Neuron (in vitro differentiated cells): ENCODE measurements around the gene APOC4.
"Not testable (repeated sequence)": the region's sequence is repeated elsewhere in the genome, so short reads cannot be mapped to it uniquely, and the experiment has no call there.

Source experiments
- H2AFZ ChIP-seq: one replicate; pipeline ENCODE4 v1.6.1; 2013; ENCODE audit warnings: low read depth, mild to moderate bottlenecking, inconsistent platforms, low read length, moderate library complexity
- H3K27me3 ChIP-seq: one replicate; pipeline ENCODE4 v1.6.1; 2013; ENCODE audit warnings: low read length; ENCODE audit not compliant: insufficient read depth
- H3K36me3 ChIP-seq: one replicate; pipeline ENCODE4 v1.6.1; 2013; ENCODE audit warnings: low read length; ENCODE audit not compliant: insufficient read depth
- H3K4me1 ChIP-seq: one replicate; pipeline ENCODE4 v1.6.1; 2013; ENCODE audit warnings: low read length; ENCODE audit not compliant: insufficient read depth
- H3K4me3 ChIP-seq: 2 replicates; pipeline ENCODE4 v1.5.1; 2013; ENCODE audit warnings: mild to moderate bottlenecking, low read length, moderate library complexity
- H3K9me3 ChIP-seq: one replicate; pipeline ENCODE4 v1.6.1; 2013; ENCODE audit warnings: low read length

The APOC4 gene

GRCh38 chr19:44958090-44958489 lies 16.1 kb downstream of the APOC4 start:
- peaks cover 23% of the 10 kb centered on the region for H3K36me3 ChIP-seq
- peaks cover 18% of the 10 kb centered on the region for H3K4me1 ChIP-seq
- no peaks in the 10 kb centered on the region for H3K9me3 ChIP-seq
- H2AFZ ChIP-seq: no peak overlapping the region
- H3K4me3 ChIP-seq: no peak overlapping the region
- no peaks in the 10 kb centered on the region for H3K27me3 ChIP-seq

DNA sequence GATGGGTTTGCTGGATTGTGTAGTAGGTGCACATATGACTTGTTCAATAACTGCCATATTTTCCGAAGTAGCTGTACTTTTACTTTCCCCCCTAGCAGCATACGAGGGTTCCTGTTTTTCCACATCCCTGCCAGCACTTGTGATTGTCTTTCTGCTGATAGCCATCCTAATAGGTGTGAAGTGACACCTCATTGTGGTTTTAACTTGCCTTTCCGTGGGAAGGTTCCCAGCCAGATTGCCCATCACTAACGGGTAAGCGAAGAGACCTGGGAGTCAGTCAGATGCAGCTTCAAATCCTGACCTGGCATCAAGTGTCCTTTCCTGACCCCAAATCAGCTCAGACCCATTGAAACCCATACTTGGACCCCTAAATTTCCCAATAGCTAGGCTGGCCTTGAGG lies 17.7 kb downstream of the APOC4 start:
- peaks cover 27% of the 10 kb centered on the region for H3K36me3 ChIP-seq
- H3K4me1 ChIP-seq: peaks cover 18% of the 10 kb centered on the region
- no peaks in the 10 kb centered on the region for H3K9me3 ChIP-seq
- no peaks in the 10 kb centered on the region for H3K27me3 ChIP-seq
- no peak overlapping the region for H3K4me3 ChIP-seq
- H2AFZ ChIP-seq: no peak overlapping the region

- Histone ChIP-seq H3K4me1 (peaks cover 14% of the 10 kb centered on the region), H2AFZ (no peak overlapping the region), H3K36me3 (peaks cover 33% of the 10 kb centered on the region), H3K27me3 (no peaks in the 10 kb centered on the region), H3K9me3 (no peaks in the 10 kb centered on the region), H3K4me3 (no peak overlapping the region)
Observed at GRCh38 chr19:44960906-44961728, 19.1 kb downstream of the APOC4 start.

- H3K4me3 ChIP-seq: no peak overlapping the region
- no peaks in the 10 kb centered on the region for H3K9me3 ChIP-seq
- H3K27me3 ChIP-seq: no peaks in the 10 kb centered on the region
- no peak overlapping the region for H2AFZ ChIP-seq
- H3K4me1 ChIP-seq: peaks cover 7% of the 10 kb centered on the region
- H3K36me3 ChIP-seq: peaks cover 38% of the 10 kb centered on the region
Observed at GRCh38 chr19:44961821-44962220, 19.8 kb downstream of the APOC4 start.

GRCh38 chr19:44968118-44968517 lies 26.1 kb downstream of the APOC4 start:
- Histone ChIP-seq H3K4me3 (no peak overlapping the region), H3K36me3 (peaks cover 38% of the 10 kb centered on the region), H3K4me1 (no peaks in the 10 kb centered on the region), H3K9me3 (no peaks in the 10 kb centered on the region), H2AFZ (no peak overlapping the region), H3K27me3 (no peaks in the 10 kb centered on the region)

GRCh38 chr19:44968670-44969069 lies 26.6 kb downstream of the APOC4 start:
- no peak overlapping the region for H3K4me3 ChIP-seq
- no peaks in the 10 kb centered on the region for H3K9me3 ChIP-seq
- H2AFZ ChIP-seq: no peak overlapping the region
- H3K27me3 ChIP-seq: no peaks in the 10 kb centered on the region
- H3K36me3 ChIP-seq: peaks cover 42% of the 10 kb centered on the region
- H3K4me1 ChIP-seq: no peaks in the 10 kb centered on the region

GRCh38 chr19:44969437-44969836 lies 27.4 kb downstream of the APOC4 start:
- Histone ChIP-seq H3K36me3 (peaks cover 49% of the 10 kb centered on the region), H3K9me3 (no peaks in the 10 kb centered on the region), H3K4me1 (no peaks in the 10 kb centered on the region), H2AFZ (no peak overlapping the region), H3K4me3 (no peak overlapping the region), H3K27me3 (no peaks in the 10 kb centered on the region)

- not testable (repeated sequence) for H3K9me3 ChIP-seq, H3K4me1 ChIP-seq, H3K27me3 ChIP-seq, H3K4me3 ChIP-seq, H2AFZ ChIP-seq
- peaks cover 56% of the 10 kb centered on the region for H3K36me3 ChIP-seq
Observed at GRCh38 chr19:44971451-44971850, 29.4 kb downstream of the APOC4 start.

GRCh38 chr19:44972802-44973201 lies 30.8 kb downstream of the APOC4 start:
- H2AFZ ChIP-seq: no peak overlapping the region
- peaks cover 67% of the 10 kb centered on the region for H3K36me3 ChIP-seq
- no peaks in the 10 kb centered on the region for H3K27me3 ChIP-seq
- H3K4me3 ChIP-seq: no peak overlapping the region
- no peaks in the 10 kb centered on the region for H3K4me1 ChIP-seq
- H3K9me3 ChIP-seq: no peaks in the 10 kb centered on the region

DNA sequence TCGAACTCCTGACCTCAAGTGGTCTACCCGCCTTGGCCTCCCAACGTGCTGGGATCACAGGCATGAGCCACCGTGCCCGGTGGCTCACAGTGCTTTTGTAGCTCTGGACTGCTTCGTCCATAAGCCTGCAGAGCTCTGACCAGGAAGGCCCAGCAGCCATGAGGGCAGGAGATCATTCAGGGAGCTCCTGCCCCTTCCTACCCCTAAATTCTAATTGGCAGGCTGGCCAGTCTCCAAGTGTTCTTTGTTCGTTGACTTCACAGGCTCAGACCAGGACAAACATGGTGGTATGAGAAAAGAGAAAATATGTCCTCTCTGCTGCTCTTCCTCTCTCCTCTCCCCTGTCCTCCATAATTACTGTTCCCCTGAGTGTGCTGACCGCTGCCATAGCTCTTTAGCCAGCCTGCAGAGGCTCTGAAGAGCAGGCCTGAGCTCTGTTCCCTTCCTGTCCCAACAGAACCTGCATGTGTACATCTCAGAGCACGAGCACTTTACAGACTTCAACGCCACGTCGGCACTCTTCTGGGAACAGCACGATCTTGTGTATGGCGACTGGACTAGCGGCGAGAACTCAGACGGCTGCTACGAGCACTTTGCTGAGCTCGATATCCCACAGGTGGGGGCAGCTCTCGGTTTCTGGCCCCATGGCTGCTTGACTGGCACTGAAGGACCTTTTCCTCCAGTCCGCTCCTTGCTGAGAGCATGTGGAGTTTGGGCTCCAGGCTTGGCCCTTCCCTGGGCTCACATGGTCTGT lies 32.1 kb downstream of the APOC4 start:
- no peak overlapping the region for H2AFZ ChIP-seq
- H3K4me1 ChIP-seq: no peaks in the 10 kb centered on the region
- H3K4me3 ChIP-seq: no peak overlapping the region
- H3K36me3 ChIP-seq: peaks cover 65% of the 10 kb centered on the region
- H3K27me3 ChIP-seq: no peaks in the 10 kb centered on the region
- H3K9me3 ChIP-seq: no peaks in the 10 kb centered on the region

DNA sequence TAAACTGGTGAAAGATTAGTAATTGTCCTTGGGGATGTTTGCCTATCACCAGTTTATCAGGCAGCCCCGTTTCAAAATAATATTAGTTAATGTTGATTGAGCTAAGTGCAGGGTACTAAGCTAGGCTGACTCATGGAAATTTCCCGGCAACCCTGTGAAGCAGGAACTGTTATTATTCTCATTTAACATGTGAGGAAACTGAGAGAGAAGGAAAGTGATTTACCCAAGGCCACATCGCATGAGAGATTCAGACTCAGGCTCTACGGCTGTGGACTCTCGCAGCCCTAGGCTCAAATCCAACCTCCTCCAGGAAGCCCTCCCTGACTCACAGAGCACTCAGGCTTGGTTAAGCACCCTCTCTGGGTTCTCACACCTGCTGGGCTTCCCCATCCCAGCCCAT lies 32.8 kb downstream of the APOC4 start:
- Histone ChIP-seq H2AFZ (no peak overlapping the region), H3K9me3 (no peaks in the 10 kb centered on the region), H3K27me3 (no peaks in the 10 kb centered on the region), H3K4me3 (no peak overlapping the region), H3K36me3 (peaks cover 69% of the 10 kb centered on the region), H3K4me1 (no peaks in the 10 kb centered on the region)

DNA sequence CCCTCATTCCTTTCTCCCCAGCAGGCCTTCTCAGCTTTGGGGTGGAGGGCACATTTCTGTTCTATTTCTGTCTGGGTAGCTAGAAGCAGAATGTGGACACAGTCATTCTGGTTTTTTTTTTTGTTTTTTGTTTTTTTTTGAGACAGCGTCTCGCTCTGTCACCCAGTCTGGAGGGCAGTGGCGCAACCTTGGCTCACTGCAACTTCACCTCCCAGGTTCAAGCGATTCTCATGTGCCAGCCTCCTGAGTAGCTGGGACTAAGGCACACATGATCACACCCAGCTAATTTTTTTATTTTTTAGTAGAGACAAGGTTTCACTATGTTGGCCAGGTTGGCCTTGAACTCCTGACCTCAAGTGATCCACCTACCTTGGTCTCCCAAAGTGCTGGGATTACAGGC lies 33.4 kb downstream of the APOC4 start:
- Histone ChIP-seq H3K4me1 (no peaks in the 10 kb centered on the region), H3K36me3 (peaks cover 71% of the 10 kb centered on the region), H3K4me3 (no peak overlapping the region), H2AFZ (no peak overlapping the region), H3K27me3 (no peaks in the 10 kb centered on the region), H3K9me3 (no peaks in the 10 kb centered on the region)

- H2AFZ ChIP-seq: no peak overlapping the region
- H3K36me3 ChIP-seq: peaks cover 65% of the 10 kb centered on the region
- H3K9me3 ChIP-seq: no peaks in the 10 kb centered on the region
- H3K27me3 ChIP-seq: no peaks in the 10 kb centered on the region
- H3K4me3 ChIP-seq: no peak overlapping the region
- no peaks in the 10 kb centered on the region for H3K4me1 ChIP-seq
Observed at GRCh38 chr19:44984005-44984404, 42.0 kb downstream of the APOC4 start.
